ENCODE results near the gene CD80. TPM values are rescaled to one million over a fixed set of nuclear protein-coding genes. Genes with fewer than 3 reads are reported as not detected.
"Not testable (repeated sequence)": the region's sequence is repeated elsewhere in the genome, so short reads cannot be mapped to it uniquely, and the experiment has no call there.

The CD80 gene
- total RNA-seq, 1 donor from 2014 or later, result not detected

DNA sequence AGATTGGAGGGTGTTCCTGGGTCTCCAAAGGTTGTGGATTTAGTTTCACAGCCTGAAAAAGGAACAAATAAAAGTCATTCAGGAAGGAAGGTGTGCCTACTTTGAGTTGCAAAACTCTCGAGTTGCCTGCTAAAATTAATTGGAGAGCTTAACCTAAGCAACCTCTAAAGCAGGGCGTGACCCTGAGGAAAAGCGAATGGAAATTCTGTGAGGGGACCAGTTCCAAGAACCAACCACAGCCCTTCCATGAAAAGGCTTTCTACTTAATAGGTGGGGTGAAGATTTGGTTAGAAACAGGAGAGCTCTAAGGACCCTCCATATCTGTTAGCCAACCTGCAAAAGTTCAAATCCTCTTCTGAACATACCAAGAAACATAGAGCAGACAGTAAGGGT, 1.5 kb downstream of the CD80 start:
- no peak for DNase-seq (ENCODE audit: low read depth)
- H3K36me3 ChIP-seq (ENCODE audit: control insufficient read depth, insufficient read depth, low read length), result no peaks in the 10 kb centered on the region
- H3K27me3 ChIP-seq (ENCODE audit: control insufficient read depth, insufficient read depth, low read length), result no peaks in the 10 kb centered on the region
- TF ChIP-seq, protein P1, sequence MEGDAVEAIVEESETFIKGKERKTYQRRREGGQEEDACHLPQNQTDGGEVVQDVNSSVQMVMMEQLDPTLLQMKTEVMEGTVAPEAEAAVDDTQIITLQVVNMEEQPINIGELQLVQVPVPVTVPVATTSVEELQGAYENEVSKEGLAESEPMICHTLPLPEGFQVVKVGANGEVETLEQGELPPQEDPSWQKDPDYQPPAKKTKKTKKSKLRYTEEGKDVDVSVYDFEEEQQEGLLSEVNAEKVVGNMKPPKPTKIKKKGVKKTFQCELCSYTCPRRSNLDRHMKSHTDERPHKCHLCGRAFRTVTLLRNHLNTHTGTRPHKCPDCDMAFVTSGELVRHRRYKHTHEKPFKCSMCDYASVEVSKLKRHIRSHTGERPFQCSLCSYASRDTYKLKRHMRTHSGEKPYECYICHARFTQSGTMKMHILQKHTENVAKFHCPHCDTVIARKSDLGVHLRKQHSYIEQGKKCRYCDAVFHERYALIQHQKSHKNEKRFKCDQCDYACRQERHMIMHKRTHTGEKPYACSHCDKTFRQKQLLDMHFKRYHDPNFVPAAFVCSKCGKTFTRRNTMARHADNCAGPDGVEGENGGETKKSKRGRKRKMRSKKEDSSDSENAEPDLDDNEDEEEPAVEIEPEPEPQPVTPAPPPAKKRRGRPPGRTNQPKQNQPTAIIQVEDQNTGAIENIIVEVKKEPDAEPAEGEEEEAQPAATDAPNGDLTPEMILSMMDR (IDR thresholded peaks at IDR 0.05; ENCODE audit: insufficient read depth, low read length, poor library complexity, severe bottlenecking), result no peak
- H3K4me3 ChIP-seq (ENCODE audit: low read depth, low read length), result no peak overlapping the region

DNA sequence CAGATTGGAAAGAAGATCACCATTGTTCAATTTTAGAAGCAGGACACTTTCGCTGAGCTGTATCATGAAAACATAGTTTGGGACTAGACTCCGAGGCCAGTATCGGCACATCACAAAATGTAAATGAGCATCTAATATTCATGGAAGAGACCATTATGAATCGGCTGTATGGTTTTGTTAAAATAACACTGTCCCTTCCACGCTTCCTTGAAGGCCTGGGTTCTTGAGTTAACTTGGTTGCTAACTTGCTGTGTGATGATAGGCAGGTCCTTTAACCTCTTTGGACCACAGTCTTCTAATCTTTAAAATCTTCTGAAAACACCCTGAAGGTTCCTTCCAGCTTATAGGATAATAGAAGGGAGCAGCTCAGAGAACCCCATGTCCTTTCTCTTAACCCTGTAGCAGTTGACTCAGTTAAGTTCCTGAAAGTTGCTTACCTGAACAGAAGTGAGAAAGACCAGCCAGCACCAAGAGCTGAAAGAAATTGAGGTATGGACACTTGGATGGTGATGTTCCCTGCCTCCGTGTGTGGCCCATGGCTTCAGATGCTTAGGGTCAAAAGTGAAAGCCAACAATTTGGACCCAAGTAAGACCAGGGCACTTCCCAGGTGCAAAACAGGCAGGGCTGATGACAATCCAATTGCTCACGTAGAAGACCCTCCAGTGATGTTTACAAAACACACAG, 2.1 kb downstream of the CD80 start:
- DNase-seq (ENCODE audit: low read depth), result no peak
- H3K36me3 ChIP-seq (ENCODE audit: control insufficient read depth, insufficient read depth, low read length), result no peaks in the 10 kb centered on the region
- TF ChIP-seq, protein P1 (IDR thresholded peaks at IDR 0.05; ENCODE audit: insufficient read depth, low read length, poor library complexity, severe bottlenecking), result no peak
- no peaks in the 10 kb centered on the region for H3K27me3 ChIP-seq (ENCODE audit: control insufficient read depth, insufficient read depth, low read length)
- H3K4me3 ChIP-seq (ENCODE audit: low read depth, low read length), result no peak overlapping the region

DNA sequence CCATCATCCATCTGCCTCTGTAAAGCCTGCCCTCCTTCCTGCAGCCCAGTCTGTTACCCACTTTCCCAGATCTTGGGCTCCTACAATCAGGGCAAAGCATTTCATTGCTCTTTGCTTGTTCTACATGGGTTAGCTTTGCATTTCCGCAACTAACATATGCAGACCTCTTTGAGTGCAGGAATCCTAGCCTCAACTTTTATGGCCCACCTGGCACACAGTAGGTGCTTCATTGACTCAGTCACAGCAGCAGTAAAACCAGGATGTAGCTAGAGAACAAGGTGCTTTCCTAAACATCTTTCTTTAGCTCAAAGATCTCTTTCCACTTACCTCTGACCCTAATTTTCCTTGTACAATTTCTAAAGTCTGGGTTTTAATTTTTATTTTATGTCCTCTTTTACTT, 3.5 kb downstream of the CD80 start:
- DNase-seq (ENCODE audit: low read depth), result no peak
- H3K36me3 ChIP-seq (ENCODE audit: control insufficient read depth, insufficient read depth, low read length), result no peaks in the 10 kb centered on the region
- TF ChIP-seq, protein P1 (IDR thresholded peaks at IDR 0.05; ENCODE audit: insufficient read depth, low read length, poor library complexity, severe bottlenecking), result no peak
- H3K27me3 ChIP-seq (ENCODE audit: control insufficient read depth, insufficient read depth, low read length), result no peaks in the 10 kb centered on the region
- H3K4me3 ChIP-seq (ENCODE audit: low read depth, low read length), result no peak overlapping the region

DNA sequence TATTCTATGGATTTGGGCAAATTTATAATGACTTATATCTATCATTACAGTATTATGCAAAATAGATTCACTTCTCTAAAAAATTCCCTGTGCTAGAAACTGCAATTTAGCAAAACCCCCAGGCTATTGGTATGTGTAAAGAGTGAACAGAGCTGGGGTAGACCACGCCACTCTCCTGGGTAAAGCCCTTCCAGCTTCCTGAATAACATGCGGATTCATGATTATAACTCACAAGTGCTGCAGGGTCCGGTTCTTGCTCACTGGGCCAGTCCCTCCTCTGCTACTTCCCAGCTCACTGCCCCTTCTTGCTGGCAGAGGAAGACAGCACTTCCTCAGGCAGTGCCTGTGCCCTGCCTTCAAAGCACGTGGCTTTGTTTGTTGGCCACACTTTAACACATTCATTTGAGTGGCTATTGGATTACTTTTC, 4.1 kb downstream of the CD80 start:
- Histone ChIP-seq H3K4me3 (ENCODE audit: low read depth, low read length) (no peak overlapping the region), H3K36me3 (ENCODE audit: control insufficient read depth, insufficient read depth, low read length) (no peaks in the 10 kb centered on the region), H3K27me3 (ENCODE audit: control insufficient read depth, insufficient read depth, low read length) (no peaks in the 10 kb centered on the region)
- TF ChIP-seq, protein P1 (IDR thresholded peaks at IDR 0.05; ENCODE audit: insufficient read depth, low read length, poor library complexity, severe bottlenecking), result no peak
- DNase-seq (ENCODE audit: low read depth), result no peak

DNA sequence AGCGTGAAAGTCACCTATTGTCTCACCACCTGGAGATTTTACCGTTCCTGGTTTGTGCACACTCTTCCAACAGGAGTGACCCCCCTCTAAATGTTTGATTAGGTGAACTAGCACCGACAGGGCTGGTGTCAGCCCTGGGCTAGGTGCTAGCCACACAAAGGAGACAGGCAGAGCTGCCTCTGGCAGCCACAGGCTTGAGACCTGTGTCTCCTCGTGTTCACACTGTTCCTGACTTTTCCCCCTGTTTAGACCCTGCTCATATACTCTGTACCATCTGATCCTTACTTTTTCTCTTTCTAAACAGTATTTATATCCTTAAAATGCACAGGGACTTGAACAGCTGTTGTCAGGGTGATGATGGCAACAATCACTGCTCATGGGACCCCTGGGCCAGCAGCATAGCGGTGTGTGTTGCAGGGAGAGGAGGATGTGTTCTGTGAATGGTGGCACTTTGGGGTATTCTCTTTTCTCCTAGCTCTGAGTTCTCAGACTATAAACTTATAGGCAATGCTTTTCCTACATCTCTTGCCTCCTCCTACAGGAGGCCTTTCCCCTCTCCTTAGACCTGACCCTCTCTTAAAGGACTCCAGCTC, 5.5 kb downstream of the CD80 start:
- Histone ChIP-seq H3K27me3 (ENCODE audit: control insufficient read depth, insufficient read depth, low read length) (no peaks in the 10 kb centered on the region), H3K4me3 (ENCODE audit: low read depth, low read length) (no peak overlapping the region), H3K36me3 (ENCODE audit: control insufficient read depth, insufficient read depth, low read length) (no peaks in the 10 kb centered on the region)
- no peak for DNase-seq (ENCODE audit: low read depth)
- TF ChIP-seq, protein P1 (IDR thresholded peaks at IDR 0.05; ENCODE audit: insufficient read depth, low read length, poor library complexity, severe bottlenecking), result no peak

DNA sequence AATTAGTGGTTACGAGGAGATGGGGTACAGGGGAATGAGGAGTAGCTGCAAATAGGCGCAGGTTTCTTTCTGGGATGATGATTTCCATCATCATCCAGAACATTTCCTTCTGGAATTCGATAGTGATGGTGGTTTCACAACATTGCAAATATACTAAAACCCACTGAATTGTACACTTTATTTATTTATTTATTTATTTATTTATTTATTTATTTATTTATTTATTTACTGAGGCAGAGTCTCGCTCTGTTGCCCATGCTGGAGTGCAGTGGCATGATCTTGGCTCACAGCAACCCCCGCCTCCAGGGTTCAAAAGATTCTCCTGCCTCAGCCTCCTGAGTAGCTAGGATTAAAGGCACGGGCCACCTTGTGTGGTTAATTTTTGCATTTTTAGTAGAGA, 6.5 kb downstream of the CD80 start:
- not testable (repeated sequence) for H3K36me3 ChIP-seq (ENCODE audit: control insufficient read depth, insufficient read depth, low read length); H3K27me3 ChIP-seq (ENCODE audit: control insufficient read depth, insufficient read depth, low read length); DNase-seq (ENCODE audit: low read depth); H3K4me3 ChIP-seq (ENCODE audit: low read depth, low read length)

All from kidney epithelial cell (primary cell).